OCI-LY7 (cell line): ENCODE data around the gene GLP1R. TPM values are rescaled to one million over a fixed set of nuclear protein-coding genes. Genes with fewer than 3 reads are reported as not detected.

ENCODE experiments used
- BruUV-seq: library from RNA; stranded (reverse); fragments of 400-500 nt; replicated peaks from 2 replicates; lab custom pipeline; 2021; lab: Mats Ljungman, UMichigan
- CTCF ChIA-PET: fragments of 300-600 bp; sonication (Branson Sonifier 250); formaldehyde crosslinking; loops from one replicate; lab custom pipeline; 2022; ENCODE audit warnings: antibody characterized with exemption; ENCODE audit not compliant: unreplicated experiment; lab: Charles Lee
- POLR2A ChIA-PET: fragments of 300-600 bp; sonication (Branson Sonifier 250); formaldehyde crosslinking; loops from one replicate; lab custom pipeline; 2022; ENCODE audit warnings: antibody characterized with exemption; lab: Charles Lee
- DNase-seq: peaks from one replicate; pipeline ENCODE4 v3.0.0-alpha.2; 2015; ENCODE audit warnings: low spot score
- H2AFZ ChIP-seq: fragments of 200-600 bp; sonication (generic), shearing (Covaris generic); 2 replicates; pipeline ENCODE4 v1.6.1; 2014; ENCODE audit warnings: mild to moderate bottlenecking, antibody characterized with exemption, low read length, moderate library complexity
- H3K27ac ChIP-seq: fragments of 200-600 bp; sonication (generic); 2 replicates; pipeline ENCODE4 v1.5.1; 2014; ENCODE audit warnings: mixed run types, low read depth, mild to moderate bottlenecking, moderate library complexity, low read length, inconsistent platforms; ENCODE audit not compliant: poor library complexity, severe bottlenecking
- H3K36me3 ChIP-seq: fragments of 200-600 bp; sonication (generic); 2 replicates; pipeline ENCODE4 v1.6.1; 2014; ENCODE audit warnings: mild to moderate bottlenecking, antibody characterized with exemption, low read length, moderate library complexity, mixed read lengths; ENCODE audit not compliant: insufficient read depth
- H3K4me1 ChIP-seq: fragments of 200-600 bp; sonication (generic); 2 replicates; pipeline ENCODE4 v1.5.1; 2014; ENCODE audit warnings: mild to moderate bottlenecking, low read length; ENCODE audit not compliant: insufficient read depth, poor library complexity, severe bottlenecking
- H3K4me2 ChIP-seq: fragments of 200-600 bp; sonication (generic); 2 replicates; pipeline ENCODE4 v1.6.1; 2014; ENCODE audit warnings: mild to moderate bottlenecking, low read length
- H3K4me3 ChIP-seq: fragments of 200-600 bp; sonication (generic); 2 replicates; pipeline ENCODE4 v1.5.1; 2014; ENCODE audit warnings: mild to moderate bottlenecking, low read depth, low read length; ENCODE audit not compliant: poor library complexity, severe bottlenecking
- H3K79me2 ChIP-seq: fragments of 200-600 bp; sonication (generic); 2 replicates; pipeline ENCODE4 v1.6.1; 2016; ENCODE audit warnings: low read depth, mild to moderate bottlenecking, low read length, moderate library complexity, mixed read lengths; ENCODE audit not compliant: insufficient read depth
- H3K9me2 ChIP-seq: fragments of 200-600 bp; sonication (generic); 2 replicates; pipeline ENCODE4 v1.6.1; 2016; ENCODE audit warnings: mild to moderate bottlenecking, low read length, mixed read lengths; ENCODE audit not compliant: insufficient read depth
- H3K9me3 ChIP-seq: fragments of 200-600 bp; sonication (generic); 2 replicates; pipeline ENCODE4 v1.6.1; 2014; ENCODE audit warnings: mild to moderate bottlenecking, mixed run types, low read length, mixed read lengths
- H4K20me1 ChIP-seq: fragments of 200-600 bp; sonication (generic); 2 replicates; pipeline ENCODE4 v1.6.1; 2014; ENCODE audit warnings: mild to moderate bottlenecking, antibody characterized with exemption, low read length, moderate library complexity, mixed read lengths; ENCODE audit not compliant: insufficient read depth
- EZH2phosphoT487 ChIP-seq: fragments of 200-600 bp; sonication (generic); IDR thresholded peaks from 2 replicates; pipeline ENCODE4 v1.6.1; 2018; ENCODE audit warnings: low read depth, borderline replicate concordance, mild to moderate bottlenecking, mixed run types, antibody characterized with exemption, low read length, moderate library complexity, mixed read lengths
- intact Hi-C: fragments of 100-400 bp; cut with micrococcal nuclease; formaldehyde crosslinking; loops from one replicate; pipeline ENCODE4 v1.10.0; 2022; ENCODE audit not compliant: unreplicated experiment
- total RNA-seq, 2 experiments: library from RNA; depleted of rRNA in 1 of 2; stranded (reverse); fragments of >200 nt in 1 of 2; shearing (Covaris generic) in 1 of 2; gene quantifications; 2 replicates each; pipeline ENCODE4 v1.2.3, GENCODE V29; 2014 to 2022
- TF ChIP-seq, protein P1 (sequence below): fragments of 200-600 bp; sonication (generic); conservative IDR thresholded peaks from 2 replicates; pipeline ENCODE4 v1.5.1; 2014; ENCODE audit warnings: mild to moderate bottlenecking, antibody characterized with exemption, low read length, moderate library complexity, mixed read lengths

GLP1R gene
- total RNA-seq, 2 experiments from 2014 or later, result not detected

DNA sequence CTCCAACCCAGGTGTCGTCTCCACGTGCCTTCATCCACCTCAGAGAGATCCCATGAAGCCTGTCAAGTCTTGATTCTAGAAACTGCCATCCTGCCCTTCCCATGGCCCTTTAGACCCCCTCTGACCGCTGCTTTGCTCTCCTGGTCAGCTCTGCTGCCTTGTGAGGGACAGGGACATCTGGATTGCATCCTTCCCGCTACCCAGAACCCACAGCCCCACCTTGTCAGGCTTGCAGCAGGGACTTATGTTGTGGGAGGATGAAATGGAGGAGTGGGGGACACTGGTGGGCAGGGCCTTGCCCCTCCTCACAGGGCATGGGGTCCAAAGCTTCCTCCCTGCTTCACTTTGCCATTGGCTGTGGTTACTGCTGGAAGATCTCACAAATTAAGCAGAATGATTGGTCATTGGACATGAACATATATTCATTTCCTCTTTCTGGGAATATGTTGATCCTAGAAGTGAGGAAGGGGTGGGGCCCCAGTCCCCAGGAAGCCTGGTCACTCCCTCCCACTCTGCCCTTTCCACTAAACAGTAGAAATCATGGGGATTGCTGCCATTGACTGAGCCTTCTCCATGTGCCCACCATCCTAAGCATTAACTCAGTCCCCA, 4.5 kb downstream of the GLP1R start:
- no peaks in the 10 kb centered on the region for H4K20me1 ChIP-seq
- BruUV-seq, result no TSS peak
- no peak for DNase-seq
- H3K4me3 ChIP-seq, result no peak overlapping the region
- TF ChIP-seq EZH2phosphoT487, result no peak
- TF ChIP-seq, protein P1, sequence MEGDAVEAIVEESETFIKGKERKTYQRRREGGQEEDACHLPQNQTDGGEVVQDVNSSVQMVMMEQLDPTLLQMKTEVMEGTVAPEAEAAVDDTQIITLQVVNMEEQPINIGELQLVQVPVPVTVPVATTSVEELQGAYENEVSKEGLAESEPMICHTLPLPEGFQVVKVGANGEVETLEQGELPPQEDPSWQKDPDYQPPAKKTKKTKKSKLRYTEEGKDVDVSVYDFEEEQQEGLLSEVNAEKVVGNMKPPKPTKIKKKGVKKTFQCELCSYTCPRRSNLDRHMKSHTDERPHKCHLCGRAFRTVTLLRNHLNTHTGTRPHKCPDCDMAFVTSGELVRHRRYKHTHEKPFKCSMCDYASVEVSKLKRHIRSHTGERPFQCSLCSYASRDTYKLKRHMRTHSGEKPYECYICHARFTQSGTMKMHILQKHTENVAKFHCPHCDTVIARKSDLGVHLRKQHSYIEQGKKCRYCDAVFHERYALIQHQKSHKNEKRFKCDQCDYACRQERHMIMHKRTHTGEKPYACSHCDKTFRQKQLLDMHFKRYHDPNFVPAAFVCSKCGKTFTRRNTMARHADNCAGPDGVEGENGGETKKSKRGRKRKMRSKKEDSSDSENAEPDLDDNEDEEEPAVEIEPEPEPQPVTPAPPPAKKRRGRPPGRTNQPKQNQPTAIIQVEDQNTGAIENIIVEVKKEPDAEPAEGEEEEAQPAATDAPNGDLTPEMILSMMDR, result no peak
- no peaks in the 10 kb centered on the region for H3K9me3 ChIP-seq
- intact Hi-C loops, result no loop called here
- CTCF ChIA-PET, result no interaction called here
- H3K79me2 ChIP-seq, result no peaks in the 10 kb centered on the region
- H3K4me1 ChIP-seq, result no peaks in the 10 kb centered on the region
- H2AFZ ChIP-seq, result no peak overlapping the region
- H3K9me2 ChIP-seq, result no peaks in the 10 kb centered on the region
- POLR2A ChIA-PET, result no interaction called here
- no peak overlapping the region for H3K4me2 ChIP-seq
- H3K36me3 ChIP-seq, result no peaks in the 10 kb centered on the region
- no peak overlapping the region for H3K27ac ChIP-seq

- Histone ChIP-seq H3K4me3 (no peak overlapping the region), H3K9me2 (no peaks in the 10 kb centered on the region), H3K4me1 (no peaks in the 10 kb centered on the region), H3K4me2 (no peak overlapping the region), H4K20me1 (no peaks in the 10 kb centered on the region), H3K9me3 (no peaks in the 10 kb centered on the region), H2AFZ (no peak overlapping the region), H3K36me3 (no peaks in the 10 kb centered on the region), H3K27ac (no peak overlapping the region), H3K79me2 (no peaks in the 10 kb centered on the region)
- intact Hi-C loops, result no loop called here
- POLR2A ChIA-PET, result no interaction called here
- no peak for DNase-seq
- TF ChIP-seq, protein P1, result no peak
- no peak for TF ChIP-seq EZH2phosphoT487
- CTCF ChIA-PET, result no interaction called here
- BruUV-seq, result no TSS peak
These were observed 5.4 kb downstream of the GLP1R start for GRCh38 chr6:39053854-39054576.
